Measurements from ENCODE around the gene RUFY1. TPM values are rescaled to one million over a fixed set of nuclear protein-coding genes. Genes with fewer than 3 reads are reported as not detected.

Gene RUFY1
- total and polyA plus RNA-seq, 2 donors (not counting 3 experiments of a cell fraction or from before 2014, with no cell fraction given): 25.6 to 44.9 TPM

- no peak for DNase-seq (ENCODE audit: low read depth, low spot score)
- no peaks in the 10 kb centered on the region for H3K9me1 ChIP-seq (replicated peaks; ENCODE audit: control insufficient read depth, extremely low read depth, insufficient read depth, low read length)
- intact Hi-C loops (cut with micrococcal nuclease) (no loop called here), dilution Hi-C loops (cut with MboI; ENCODE audit: extremely low pct_ligation_motif_present, low sequenced_read_pairs) (no loop called here)
- H3K79me2 ChIP-seq (ENCODE audit: control insufficient read depth, insufficient read depth, low read length): peaks cover 64% of the 10 kb centered on the region
- no peak overlapping the region for H3K4me3 ChIP-seq (replicated peaks in 1 of 3; ENCODE audit: insufficient read depth in 1 of 3, low read depth in 1 of 3, low read length in 3 of 3)
- BruUV-seq (replicated peaks): no TSS peak
- no peak overlapping the region for H3K27ac ChIP-seq (ENCODE audit: insufficient read depth, low read depth, low read length)
- H2AFZ ChIP-seq (ENCODE audit: low read depth, low read length): no peak overlapping the region
- peaks cover 54 to 64% of the 10 kb centered on the region in 2 experiments for H3K36me3 ChIP-seq (ENCODE audit: control insufficient read depth in 2 of 2, extremely low read depth in 1 of 2, insufficient read depth in 2 of 2, low read length in 2 of 2)
- H3K4me1 ChIP-seq (ENCODE audit: control insufficient read depth, extremely low read depth, insufficient read depth, low read length): peaks cover 30% of the 10 kb centered on the region
- TF ChIP-seq POLR2AphosphoS5 (IDR thresholded peaks at IDR 0.05; ENCODE audit: insufficient read depth, low read depth, low read length): no peak
- TF ChIP-seq EZH2 (IDR thresholded peaks at IDR 0.05; ENCODE audit: borderline replicate concordance, low read depth, low read length, severe bottlenecking): no peak
- no peak for TF ChIP-seq MAX (IDR thresholded peaks at IDR 0.05; ENCODE audit: insufficient read depth, insufficient read length)
- TF ChIP-seq JUN (IDR thresholded peaks at IDR 0.05; ENCODE audit: borderline replicate concordance, insufficient read depth, insufficient read length, low read depth): no peak
- TF ChIP-seq POLR2A (IDR thresholded peaks at IDR 0.05; ENCODE audit: low read depth, low read length): no peak
- no peak for TF ChIP-seq FOS (IDR thresholded peaks at IDR 0.05; ENCODE audit: borderline replicate concordance, insufficient read depth, low read length)
- no peak for TF ChIP-seq MYC (IDR thresholded peaks at IDR 0.05; ENCODE audit: low read depth, low read length)
- TF ChIP-seq CTCF (IDR thresholded peaks at IDR 0.05; ENCODE audit: extremely low read depth in 1 of 2, insufficient read depth in 1 of 2, low read depth in 1 of 2, low read length in 2 of 2): no peak
- no peak for TF ChIP-seq GATA2 (IDR thresholded peaks at IDR 0.05; ENCODE audit: insufficient read depth, insufficient read length, low read depth, low read length)
- no peak overlapping the region for H3K4me2 ChIP-seq (ENCODE audit: insufficient read depth, low read length)
- no peaks in the 10 kb centered on the region for H3K27me3 ChIP-seq (ENCODE audit: control insufficient read depth in 2 of 2, insufficient read depth in 2 of 2, low read length in 2 of 2)
- H3K9me3 ChIP-seq (replicated peaks; ENCODE audit: control insufficient read depth, insufficient read depth, low read length): no peaks in the 10 kb centered on the region
- peaks cover 34% of the 10 kb centered on the region for H4K20me1 ChIP-seq (replicated peaks; ENCODE audit: control insufficient read depth, extremely low read depth, insufficient read depth, low read length)
- H3K9ac ChIP-seq (replicated peaks; ENCODE audit: extremely low read depth, insufficient read depth, low read length): no peak overlapping the region
- POLR2A ChIA-PET: interaction anchor here (3.8 kb wide), 1 partner anchor 8 kb away, joined by 30 read pairs; the partner anchor contains the start of gene HNRNPH1
- FAIRE-seq: no peak
- CTCF ChIA-PET: no interaction called here
Observed at GRCh38 chr5:179615203-179615602, 64.8 kb downstream of the RUFY1 start.

Measured in endothelial cell of umbilical vein (primary cell).